A549 (cell line): ENCODE data around the gene GABRD. TPM values are rescaled to one million over a fixed set of nuclear protein-coding genes. Genes with fewer than 3 reads are reported as not detected.

Source experiments
- ATAC-seq, 2 experiments: fragments of 200-7000 bp in 1 of 2; fragments of >200 bp in 1 of 2; cut with Nextera tagmentation in 1 of 2; cut with Tn5 transposase in 1 of 2; 3 replicates each; pipeline versions ENCODE4 v1.8.0 to v1.9.1; 2018 to 2020; ENCODE audit warnings: mild to moderate bottlenecking in 1 of 2, moderate library complexity in 1 of 2
- CTCF ChIA-PET: fragments of 300-600 bp; sonication (Branson Sonifier 250); formaldehyde crosslinking; extraction: SDS; loops from one replicate; lab custom pipeline; 2021; ENCODE audit warnings: antibody characterized with exemption, inconsistent platforms; lab: Yijun Ruan, JAX
- POLR2A ChIA-PET: fragments of 350-600 bp; formaldehyde crosslinking; extraction: SDS; loops from one replicate; lab custom pipeline; 2021; ENCODE audit warnings: antibody characterized with exemption, inconsistent platforms; lab: Yijun Ruan, JAX
- DNase-seq, 2 experiments: peaks; one replicate each; pipeline versions ENCODE4 v3.0.0 to v3.0.0-alpha.2; 2011 to 2016; ENCODE audit warnings: low read depth in 1 of 2, low spot score in 1 of 2
- FAIRE-seq: peaks from 2 replicates; lab custom pipeline; 2011; peaks lifted over from hg19 to GRCh38; lab: Jason Lieb, UNC
- H3K27ac ChIP-seq, 2 experiments: fragments of >200 bp; sonication (Bioruptor Twin); formaldehyde crosslinking; 3 replicates each; pipeline ENCODE4 v1.5.1; 2016 to 2017
- H3K4me1 ChIP-seq: fragments of >200 bp; sonication (Bioruptor Twin); formaldehyde crosslinking; 3 replicates; pipeline ENCODE4 v1.6.1; 2016
- H3K4me2 ChIP-seq: fragments of >200 bp; sonication (Bioruptor Twin); formaldehyde crosslinking; 3 replicates; pipeline ENCODE4 v1.6.1; 2016
- H3K4me3 ChIP-seq: fragments of >200 bp; sonication (Bioruptor Twin); formaldehyde crosslinking; 3 replicates; pipeline ENCODE4 v1.5.1; 2016
- H3K9me3 ChIP-seq: fragments of >200 bp; sonication (Bioruptor Twin); formaldehyde crosslinking; 3 replicates; pipeline ENCODE4 v1.6.1; 2016
- BCL3 ChIP-seq: fragments of >200 bp; sonication (Bioruptor Twin); formaldehyde crosslinking; IDR thresholded peaks from 3 replicates; pipeline ENCODE4 v1.6.1; 2016
- BHLHE40 ChIP-seq: IDR thresholded peaks from 2 replicates; pipeline ENCODE4 v1.6.1; 2012; ENCODE audit warnings: low read depth, low read length, inconsistent platforms
- CBX8 ChIP-seq: fragments of 200-600 bp; sonication (generic); IDR thresholded peaks from 2 replicates; pipeline ENCODE4 v1.6.1; 2016
- CHD2 ChIP-seq: fragments of 150-350 bp; IDR thresholded peaks from 2 replicates; pipeline ENCODE4 v1.6.1; 2014; ENCODE audit warnings: low read length; ENCODE audit not compliant: partially characterized antibody
- CHD4 ChIP-seq: fragments of 200-600 bp; sonication (generic); IDR thresholded peaks from 2 replicates; pipeline ENCODE4 v1.6.1; 2016; ENCODE audit warnings: antibody characterized with exemption, mild to moderate bottlenecking, borderline replicate concordance
- ELK1 ChIP-seq: fragments of 150-350 bp; IDR thresholded peaks from 2 replicates; pipeline ENCODE4 v1.6.1; 2014; ENCODE audit warnings: low read depth, mild to moderate bottlenecking, low read length
- HDAC2 ChIP-seq: fragments of 200-600 bp; sonication (generic); IDR thresholded peaks from 2 replicates; pipeline ENCODE4 v1.6.1; 2016
- HES2 ChIP-seq: fragments of >200 bp; sonication (Bioruptor Twin); formaldehyde crosslinking; IDR thresholded peaks from 2 replicates; pipeline ENCODE4 v1.6.1; 2016
- HMGXB4 ChIP-seq: fragments of 250-450 bp; sonication (Bioruptor Pico); IDR thresholded peaks from 2 replicates; pipeline ENCODE4 v1.5.0; 2021; ENCODE audit warnings: mild to moderate bottlenecking, moderate library complexity, borderline replicate concordance
- HOXB13 ChIP-seq: fragments of 250-450 bp; sonication (Bioruptor Pico); IDR thresholded peaks from 2 replicates; pipeline ENCODE4 v1.5.0; 2020; ENCODE audit warnings: low read depth, mild to moderate bottlenecking, moderate library complexity
- JUN ChIP-seq, 2 experiments: fragments of >200 bp; sonication (Bioruptor Twin); formaldehyde crosslinking; IDR thresholded peaks; 2 replicates in 1 of 2; 3 replicates in 1 of 2; pipeline ENCODE4 v1.6.1; 2016 to 2017
- KDM1A ChIP-seq: fragments of 200-600 bp; sonication (generic); IDR thresholded peaks from 2 replicates; pipeline ENCODE4 v1.6.1; 2016; ENCODE audit warnings: low read depth, mild to moderate bottlenecking
- KDM5A ChIP-seq: fragments of 200-600 bp; sonication (generic); IDR thresholded peaks from 2 replicates; pipeline ENCODE4 v1.6.1; 2016; ENCODE audit warnings: antibody characterized with exemption, mild to moderate bottlenecking
- NPAS2 ChIP-seq: fragments of 250-450 bp; sonication (Bioruptor Pico); IDR thresholded peaks from 2 replicates; pipeline ENCODE4 v1.8.0; 2022; ENCODE audit warnings: mild to moderate bottlenecking, moderate library complexity, borderline replicate concordance
- PBX3 ChIP-seq: IDR thresholded peaks from 2 replicates; pipeline ENCODE4 v1.6.1; 2012
- POLR2A ChIP-seq: IDR thresholded peaks from 2 replicates; pipeline ENCODE4 v1.6.1; 2012; ENCODE audit warnings: mild to moderate bottlenecking, low read length
- RCOR1 ChIP-seq: fragments of 150-350 bp; IDR thresholded peaks from 2 replicates; pipeline ENCODE4 v1.6.1; 2014; ENCODE audit warnings: antibody characterized with exemption, low read length, low read depth
- REST ChIP-seq: fragments of 200-600 bp; sonication (generic); IDR thresholded peaks from 2 replicates; pipeline ENCODE4 v1.6.1; 2016; ENCODE audit warnings: antibody characterized with exemption, mild to moderate bottlenecking, moderate library complexity
- SMC3 ChIP-seq: fragments of >200 bp; sonication (Bioruptor Twin); formaldehyde crosslinking; IDR thresholded peaks from 3 replicates; pipeline ENCODE4 v1.6.1; 2018; ENCODE audit warnings: inconsistent platforms
- SREBF2 ChIP-seq: fragments of 450-650 bp; IDR thresholded peaks from 2 replicates; pipeline ENCODE4 v1.6.1; 2014; ENCODE audit warnings: mild to moderate bottlenecking, moderate library complexity
- TFCP2L1 ChIP-seq: fragments of 250-450 bp; sonication (Bioruptor Pico); IDR thresholded peaks from 2 replicates; pipeline ENCODE4 v1.5.0; 2021; ENCODE audit warnings: mild to moderate bottlenecking
- USF2 ChIP-seq: fragments of 450-650 bp; IDR thresholded peaks from 2 replicates; pipeline ENCODE4 v1.6.1; 2014; ENCODE audit warnings: antibody characterized with exemption
- ZFP36 ChIP-seq: fragments of 450-650 bp; IDR thresholded peaks from 2 replicates; pipeline ENCODE4 v1.6.1; 2014; ENCODE audit warnings: borderline replicate concordance; ENCODE audit not compliant: partially characterized antibody
- ZSCAN20 ChIP-seq: fragments of 250-450 bp; sonication (Bioruptor Pico); IDR thresholded peaks from 2 replicates; pipeline ENCODE4 v1.8.0; 2022; ENCODE audit warnings: mild to moderate bottlenecking, moderate library complexity
- WGBS: methylation state at CpG from one replicate; pipeline ENCODE4 v1.1.6; 2017; ENCODE audit errors: missing lambda C conversion rate; 5-methylcytosine and 5-hydroxymethylcytosine counted together
- polyA plus RNA-seq, 4 experiments: library from polyadenylated mRNA; depleted of rRNA in 3 of 4; stranded (reverse); fragments of >200 nt; fragmentation: RNase III in 1 of 4; extraction: RNeasy Plus Mini Kit Qiagen cat#74134 plus additional on column Dnase treatment in 1 of 4; gene quantifications; 2 replicates in 3 of 4; 3 replicates in 1 of 4; pipeline ENCODE4 v1.2.3, GENCODE V29; 2011 to 2017

GABRD gene
- polyA plus RNA-seq, 2 of the 4 experiments (the other 2 are of a cell fraction) = 0.12 to 0.52 TPM

- 88% methylated on average over 9 of the region's 16 CpGs for WGBS
- Histone ChIP-seq H3K9me3 (no peaks in the 10 kb centered on the region), H3K4me2 (no peak overlapping the region), H3K27ac (no peak overlapping the region), H3K4me1 (0 out of 3 replicates have a peak, but pooled peaks cover 2% of the 10 kb centered on the region), H3K4me3 (no peak overlapping the region)
- no peak for FAIRE-seq
- no peak for ATAC-seq
- no peak for TF ChIP-seq CBX8
- TF ChIP-seq ELK1 = no peak
- TF ChIP-seq CHD4 = no peak
- TF ChIP-seq SMC3 = no peak
- no peak for TF ChIP-seq HMGXB4 (CRISPR knock-in tag)
- no peak for TF ChIP-seq PBX3
- TF ChIP-seq NPAS2 = no peak
- TF ChIP-seq POLR2A = no peak
- no peak for TF ChIP-seq HDAC2
- no peak for TF ChIP-seq REST
- ChIA-PET CTCF (interaction anchor here (0.6 kb wide), 1 partner anchor 109 kb away, joined by 3 read pairs; no protein-coding TSS in a partner anchor), POLR2A (no interaction called here)
- no peak for DNase-seq
Measured at GRCh38 chr1:2052054-2052679, 33.0 kb downstream of the GABRD start.

GRCh38 chr1:2052756-2053155 lies 33.6 kb downstream of the GABRD start:
- no peak overlapping the region for H3K4me2 ChIP-seq
- 96% methylated on average over 8 of the region's 10 CpGs for whole genome bisulfite sequencing
- no peaks in the 10 kb centered on the region for H3K9me3 ChIP-seq
- H3K4me1 ChIP-seq = 0 out of 3 replicates have a peak, but pooled peaks cover 2% of the 10 kb centered on the region
- no peak for ATAC-seq
- CTCF ChIA-PET = interaction anchor here (0.6 to 1.7 kb wide), 2 partner anchors 8 to 109 kb away, joined by 3 to 10 read pairs; no protein-coding TSS in a partner anchor
- H3K4me3 ChIP-seq = no peak overlapping the region
- no peak for DNase-seq
- FAIRE-seq = no peak
- POLR2A ChIA-PET = no interaction called here
- no peak overlapping the region for H3K27ac ChIP-seq
- TF ChIP-seq TFCP2L1 (CRISPR knock-in tag) = no peak
- no peak for TF ChIP-seq USF2
- TF ChIP-seq HOXB13 (CRISPR knock-in tag) = no peak
- no peak for TF ChIP-seq PBX3
- TF ChIP-seq RCOR1 = no peak
- no peak for TF ChIP-seq JUN (IDR thresholded peaks at IDR 0.05)
- no peak for TF ChIP-seq CHD2
- no peak for TF ChIP-seq ZSCAN20 (CRISPR knock-in tag)
- TF ChIP-seq BHLHE40 = no peak
- no peak for TF ChIP-seq ZFP36
- no peak for TF ChIP-seq HES2
- no peak for TF ChIP-seq KDM1A
- TF ChIP-seq BCL3 = no peak
- no peak for TF ChIP-seq KDM5A
- no peak for TF ChIP-seq SREBF2
